GM19438 (cell line): ENCODE results near the gene CTSE.
"Not testable (repeated sequence)": the region's sequence is repeated elsewhere in the genome, so short reads cannot be mapped to it uniquely, and the experiment has no call there.

ENCODE experiments used
- ATAC-seq: cut with Tn5 transposase; IDR thresholded peaks from one replicate; pipeline ENCODE4 v1.9.1; 2021; ENCODE audit warnings: low read depth; ENCODE audit not compliant: unreplicated experiment

Gene CTSE

GRCh38 chr1:206023695-206024094, at the start of gene CTSE:
Gene CTSE, minus strand, starts transcription at chr1:206023895. Its CDS starts 104 bp downstream, at chr1:206023791.
- ATAC-seq = no peak

- ATAC-seq = no peak
Observed at GRCh38 chr1:206070627-206071304, 47.1 kb upstream of the CTSE start.

GRCh38 chr1:206068314-206068713, 44.6 kb upstream of the CTSE start:
- ATAC-seq = no peak

GRCh38 chr1:206067486-206068227, 44.0 kb upstream of the CTSE start:
- ATAC-seq = no peak

GRCh38 chr1:206066479-206067171, 42.9 kb upstream of the CTSE start:
- ATAC-seq = peak; percentile 85

GRCh38 chr1:206065547-206066145, 42.0 kb upstream of the CTSE start:
- ATAC-seq = no peak

GRCh38 chr1:206064501-206064900, 40.8 kb upstream of the CTSE start:
- not testable (repeated sequence) for ATAC-seq

- ATAC-seq = not testable (repeated sequence)
Observed at GRCh38 chr1:206064001-206064400, 40.3 kb upstream of the CTSE start.

- ATAC-seq = no peak
Observed at GRCh38 chr1:206062464-206062863, 38.8 kb upstream of the CTSE start.

GRCh38 chr1:206060844-206061243, 37.1 kb upstream of the CTSE start:
- ATAC-seq = no peak

GRCh38 chr1:206059355-206059915, 35.7 kb upstream of the CTSE start:
- no peak for ATAC-seq

- ATAC-seq = no peak
Observed at GRCh38 chr1:206058927-206059292, 35.2 kb upstream of the CTSE start.

GRCh38 chr1:206058289-206058926, 34.7 kb upstream of the CTSE start:
- ATAC-seq = not testable (repeated sequence)

GRCh38 chr1:206055639-206056323, 32.1 kb upstream of the CTSE start:
- ATAC-seq = not testable (repeated sequence)

GRCh38 chr1:206055069-206055625, 31.5 kb upstream of the CTSE start:
- ATAC-seq = not testable (repeated sequence)

GRCh38 chr1:206053616-206054015, 29.9 kb upstream of the CTSE start:
- ATAC-seq = not testable (repeated sequence)

GRCh38 chr1:206052919-206053610, 29.4 kb upstream of the CTSE start, which contains the start of gene RHEX:
Gene RHEX, plus strand, starts transcription at chr1:206053173. Its CDS starts 44,656 bp downstream, at chr1:206097829.
- not testable (repeated sequence) for ATAC-seq

GRCh38 chr1:206052231-206052865, 28.7 kb upstream of the CTSE start:
- ATAC-seq = not testable (repeated sequence)
